Tibial artery (tissue), 4 donors: ENCODE data around the gene HYI.

Experiments used
- DNase-seq, 2 donors: peaks; one replicate each; pipeline ENCODE4 v3.0.0-alpha.2; 2019
- H3K27ac ChIP-seq, 2 donors: fragments of 200-600 bp; sonication (generic) in 1 of 2; 1 replicate in 1 of 2; 2 replicates in 1 of 2; pipeline ENCODE4 v1.5.1; 2018 to 2019; ENCODE audit warnings: mild to moderate bottlenecking in 1 of 2
- H3K27me3 ChIP-seq, 2 donors: fragments of 200-600 bp; sonication (generic) in 1 of 2; one replicate each; pipeline versions ENCODE4 v1.5.1 to v1.6.0; 2016 to 2019
- H3K36me3 ChIP-seq, 3 donors: fragments of 200-600 bp; sonication (generic) in 2 of 3; one replicate each; pipeline ENCODE4 v1.5.1; 2016 to 2019; ENCODE audit warnings: mild to moderate bottlenecking in 2 of 3
- H3K4me1 ChIP-seq, 4 donors: fragments of 200-600 bp; sonication (generic) in 2 of 4; 1 replicate in 3 of 4; 2 replicates in 1 of 4; pipeline ENCODE4 v1.5.1; 2016 to 2019
- H3K4me3 ChIP-seq, 2 donors: fragments of 200-600 bp; sonication (generic) in 1 of 2; 1 replicate in 1 of 2; 2 replicates in 1 of 2; pipeline ENCODE4 v1.5.1; 2018 to 2019; ENCODE audit warnings: mild to moderate bottlenecking in 2 of 2
- H3K9me3 ChIP-seq, 3 donors: fragments of 200-600 bp; sonication (generic) in 1 of 3; one replicate each; pipeline ENCODE4 v1.5.1; 2016 to 2019
- intact Hi-C: fragments of 100-400 bp; cut with DNase I; formaldehyde crosslinking; loops from one replicate; pipeline ENCODE4 v1.15.0; 2023; ENCODE audit warnings: low total_unique reads
- TF ChIP-seq, protein P1 (sequence below), 2 experiments: fragments of 200-600 bp in 1 of 2; fragments of 450-650 bp in 1 of 2; IDR thresholded peaks; one replicate each; pipeline ENCODE4 v1.5.1; 2017 to 2019; ENCODE audit warnings: antibody characterized with exemption in 2 of 2, mild to moderate bottlenecking in 1 of 2, moderate library complexity in 1 of 2

The HYI gene

DNA sequence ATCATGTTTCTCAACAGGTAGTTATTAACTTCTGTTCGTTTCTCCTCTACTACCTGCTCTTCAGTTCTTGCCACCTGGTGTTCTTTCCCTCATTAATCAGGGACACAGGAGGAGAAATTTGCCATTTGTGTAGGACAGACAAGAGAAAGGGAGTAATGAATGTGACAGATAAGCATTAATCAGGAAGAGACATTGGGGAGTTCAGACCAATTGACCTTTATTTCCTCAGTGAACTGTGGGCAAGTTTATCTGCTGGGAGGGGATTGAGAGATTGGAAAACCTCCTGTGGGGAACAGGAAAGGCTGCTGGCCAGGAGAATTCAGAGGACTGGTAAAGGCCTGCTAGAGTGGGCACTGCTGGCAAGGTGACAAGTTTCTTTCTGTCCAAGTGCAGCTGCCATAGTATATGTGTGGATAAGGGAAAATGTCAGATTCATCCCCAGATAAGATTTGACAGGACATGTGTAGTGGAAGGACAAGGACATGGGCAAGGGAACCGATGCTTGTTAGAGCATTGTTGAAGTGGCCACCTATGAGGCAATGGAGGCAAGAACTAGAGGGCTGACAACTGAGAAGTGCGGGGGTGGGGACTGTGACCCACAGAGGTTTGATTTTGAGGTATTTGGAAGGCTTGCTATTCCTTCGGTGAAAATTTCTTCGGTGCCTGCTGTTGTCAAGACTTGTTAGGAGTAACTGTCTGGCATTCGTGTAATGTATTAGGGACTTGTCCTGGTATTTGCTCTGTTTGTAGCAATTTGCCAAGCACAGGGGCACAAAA lies 51.5 kb downstream of the HYI start:
- Histone ChIP-seq H3K4me1 (no peaks in the 10 kb centered on the region), H3K27ac (no peak overlapping the region), H3K4me3 (no peak overlapping the region), H3K27me3 (no peaks in the 10 kb centered on the region), H3K36me3 (peaks cover 41 to 47% (median 44%) of the 10 kb centered on the region in 3 donors), H3K9me3 (no peaks in the 10 kb centered on the region)
- TF ChIP-seq, protein P1, sequence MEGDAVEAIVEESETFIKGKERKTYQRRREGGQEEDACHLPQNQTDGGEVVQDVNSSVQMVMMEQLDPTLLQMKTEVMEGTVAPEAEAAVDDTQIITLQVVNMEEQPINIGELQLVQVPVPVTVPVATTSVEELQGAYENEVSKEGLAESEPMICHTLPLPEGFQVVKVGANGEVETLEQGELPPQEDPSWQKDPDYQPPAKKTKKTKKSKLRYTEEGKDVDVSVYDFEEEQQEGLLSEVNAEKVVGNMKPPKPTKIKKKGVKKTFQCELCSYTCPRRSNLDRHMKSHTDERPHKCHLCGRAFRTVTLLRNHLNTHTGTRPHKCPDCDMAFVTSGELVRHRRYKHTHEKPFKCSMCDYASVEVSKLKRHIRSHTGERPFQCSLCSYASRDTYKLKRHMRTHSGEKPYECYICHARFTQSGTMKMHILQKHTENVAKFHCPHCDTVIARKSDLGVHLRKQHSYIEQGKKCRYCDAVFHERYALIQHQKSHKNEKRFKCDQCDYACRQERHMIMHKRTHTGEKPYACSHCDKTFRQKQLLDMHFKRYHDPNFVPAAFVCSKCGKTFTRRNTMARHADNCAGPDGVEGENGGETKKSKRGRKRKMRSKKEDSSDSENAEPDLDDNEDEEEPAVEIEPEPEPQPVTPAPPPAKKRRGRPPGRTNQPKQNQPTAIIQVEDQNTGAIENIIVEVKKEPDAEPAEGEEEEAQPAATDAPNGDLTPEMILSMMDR (IDR thresholded peaks at IDR 0.05), result no peak
- DNase-seq, result no peak
- intact Hi-C loops, result no loop called here
